ENCODE results near the gene KIAA0232. TPM values are rescaled to one million over a fixed set of nuclear protein-coding genes. Genes with fewer than 3 reads are reported as not detected.
"Not testable (repeated sequence)": the region's sequence is repeated elsewhere in the genome, so short reads cannot be mapped to it uniquely, and the experiment has no call there.

KIAA0232 gene
- total RNA-seq, 1 donor, result 10.8 TPM

DNA sequence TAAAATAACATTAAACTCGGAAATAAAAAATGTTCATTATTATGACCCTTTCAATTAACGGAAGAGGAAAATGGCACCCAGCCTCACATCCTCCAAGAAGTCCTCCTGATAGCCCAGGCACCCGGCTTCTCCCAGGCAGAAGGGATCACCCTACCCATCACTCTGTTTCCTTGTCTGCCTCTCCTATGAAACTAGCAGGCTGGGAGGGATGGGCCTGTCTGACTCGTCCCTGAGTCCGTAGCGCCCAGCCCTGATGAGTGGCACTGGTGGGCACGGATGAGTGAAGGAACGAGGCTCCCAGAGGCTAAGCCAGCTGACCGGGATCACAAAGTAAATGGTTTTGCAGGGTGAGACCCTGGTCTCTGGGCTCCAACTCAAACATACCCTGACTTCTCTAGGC is 28.6 kb upstream of the KIAA0232 start:
- DNase-seq (ENCODE audit: low read depth in 2 of 3, low spot score in 2 of 3), result no peak

DNA sequence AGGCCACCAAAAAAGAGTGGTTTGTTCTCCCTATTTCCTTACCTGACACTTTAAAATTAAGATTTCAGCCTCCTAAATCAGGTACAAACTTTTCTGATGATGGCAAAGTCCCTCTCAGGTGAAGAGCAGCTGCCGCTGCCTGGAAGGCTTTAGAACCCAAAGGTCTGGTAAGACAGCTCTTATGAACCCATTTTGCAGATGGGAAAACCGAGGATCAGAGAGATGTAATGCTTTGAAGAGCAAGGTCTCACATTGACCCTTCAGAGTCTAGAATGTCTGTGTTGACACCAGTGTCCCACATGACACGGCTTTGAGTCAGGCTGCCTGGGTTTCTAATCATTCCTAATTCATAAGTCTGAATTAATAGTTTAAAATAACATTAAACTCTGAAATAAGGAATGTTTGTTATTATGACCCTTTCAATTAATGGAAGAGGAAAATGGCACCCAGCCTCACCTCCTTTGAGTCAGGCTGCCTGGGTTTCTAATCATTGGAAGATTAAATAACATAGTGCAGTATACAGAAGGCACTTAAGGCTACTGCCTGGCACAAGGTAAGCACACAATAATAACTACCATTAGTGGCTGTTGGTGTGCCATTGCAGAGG is 27.9 kb upstream of the KIAA0232 start:
- DNase-seq (ENCODE audit: low read depth in 2 of 3, low spot score in 2 of 3), result no peak

DNA sequence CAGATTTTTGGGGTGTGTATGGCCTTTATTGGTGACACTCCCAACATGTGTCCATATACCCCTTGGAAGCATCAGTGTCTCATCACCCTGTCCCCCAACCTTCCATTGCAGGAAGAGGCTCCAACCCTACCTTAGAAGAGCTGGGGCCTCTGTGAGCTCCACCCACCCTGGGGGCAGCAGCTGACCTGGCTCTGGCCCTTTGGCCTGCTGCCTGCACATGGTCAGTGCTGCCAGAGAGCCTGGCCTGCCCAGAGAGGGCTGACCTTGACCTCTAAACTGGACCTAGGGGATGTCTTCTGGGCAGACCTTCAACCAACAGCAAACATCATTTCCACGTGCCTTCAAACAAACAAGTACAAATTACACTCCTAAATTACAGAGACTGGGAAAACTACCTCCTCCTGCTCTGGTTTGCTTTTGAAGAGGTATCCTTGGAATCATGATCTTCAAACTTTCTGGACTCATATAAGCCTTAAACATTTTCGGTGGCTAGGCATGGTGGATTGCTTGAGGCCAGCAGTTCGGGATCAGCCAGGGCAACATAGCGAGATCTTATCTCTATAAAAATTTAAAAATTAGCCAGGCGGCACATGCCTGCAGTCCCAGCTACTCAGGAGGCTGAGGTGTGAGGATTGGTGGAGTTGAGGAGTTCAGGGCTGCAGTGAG is 27.3 kb upstream of the KIAA0232 start:
- DNase-seq (ENCODE audit: low read depth in 2 of 3, low spot score in 2 of 3), result no peak

DNA sequence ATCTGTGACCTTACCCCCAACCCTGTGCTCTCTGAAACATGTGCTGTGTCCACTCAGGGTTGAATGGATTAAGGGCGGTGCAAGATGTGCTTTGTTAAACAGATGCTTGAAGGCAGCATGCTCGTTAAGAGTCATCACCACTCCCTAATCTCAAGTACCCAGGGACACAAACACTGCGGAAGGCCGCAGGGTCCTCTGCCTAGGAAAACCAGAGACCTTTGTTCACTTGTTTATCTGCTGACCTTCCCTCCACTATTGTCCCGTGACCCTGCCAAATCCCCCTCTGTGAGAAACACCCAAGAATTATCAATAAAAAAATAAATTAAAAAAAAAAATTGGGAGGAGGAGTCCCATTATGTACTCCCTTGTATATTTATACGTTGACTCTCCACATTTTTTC is 26.2 kb upstream of the KIAA0232 start:
- not testable (repeated sequence) for DNase-seq (ENCODE audit: low read depth in 2 of 3, low spot score in 2 of 3)

DNA sequence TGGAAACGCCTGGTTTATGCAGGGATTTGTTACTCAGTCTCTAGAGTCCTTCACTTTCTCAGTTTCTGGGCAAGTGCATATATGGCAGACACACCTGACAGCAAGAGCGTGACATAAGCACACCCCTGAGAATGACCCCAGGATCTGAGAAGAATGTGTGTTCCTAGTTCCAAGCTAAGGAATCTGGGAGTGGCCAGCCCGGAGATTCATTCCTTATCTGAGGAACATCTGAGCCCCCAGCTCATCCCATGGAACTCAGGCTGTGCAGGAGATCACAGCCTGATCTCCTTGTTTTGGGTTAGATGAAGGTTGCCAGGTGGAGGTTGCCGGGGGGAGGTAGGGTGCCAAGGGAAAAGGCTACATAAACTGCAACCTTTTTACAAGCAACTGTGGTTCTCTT is 23.8 kb upstream of the KIAA0232 start:
- DNase-seq (ENCODE audit: low read depth in 2 of 3, low spot score in 2 of 3), result no peak

DNA sequence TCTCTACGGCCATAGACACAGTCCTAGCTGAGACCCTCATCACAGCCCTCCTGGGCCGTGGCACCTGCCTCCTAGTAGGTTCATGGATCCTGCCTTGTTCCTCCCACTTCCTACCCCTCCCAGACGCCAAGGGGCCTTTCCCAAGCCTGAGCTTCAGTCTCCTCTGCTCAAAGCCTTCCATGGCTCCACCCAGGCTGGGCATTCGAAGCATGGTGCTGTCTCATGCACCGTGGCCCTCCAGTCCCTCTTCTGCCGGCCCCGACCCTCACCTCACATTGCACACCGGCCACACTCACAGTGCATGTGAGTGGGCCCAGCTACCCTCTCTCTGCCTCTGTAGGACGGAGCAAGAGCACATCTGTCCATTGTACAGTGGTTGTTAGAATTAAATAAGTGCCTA is 21.7 kb upstream of the KIAA0232 start:
- DNase-seq (ENCODE audit: low read depth in 2 of 3, low spot score in 2 of 3), result no peak

DNA sequence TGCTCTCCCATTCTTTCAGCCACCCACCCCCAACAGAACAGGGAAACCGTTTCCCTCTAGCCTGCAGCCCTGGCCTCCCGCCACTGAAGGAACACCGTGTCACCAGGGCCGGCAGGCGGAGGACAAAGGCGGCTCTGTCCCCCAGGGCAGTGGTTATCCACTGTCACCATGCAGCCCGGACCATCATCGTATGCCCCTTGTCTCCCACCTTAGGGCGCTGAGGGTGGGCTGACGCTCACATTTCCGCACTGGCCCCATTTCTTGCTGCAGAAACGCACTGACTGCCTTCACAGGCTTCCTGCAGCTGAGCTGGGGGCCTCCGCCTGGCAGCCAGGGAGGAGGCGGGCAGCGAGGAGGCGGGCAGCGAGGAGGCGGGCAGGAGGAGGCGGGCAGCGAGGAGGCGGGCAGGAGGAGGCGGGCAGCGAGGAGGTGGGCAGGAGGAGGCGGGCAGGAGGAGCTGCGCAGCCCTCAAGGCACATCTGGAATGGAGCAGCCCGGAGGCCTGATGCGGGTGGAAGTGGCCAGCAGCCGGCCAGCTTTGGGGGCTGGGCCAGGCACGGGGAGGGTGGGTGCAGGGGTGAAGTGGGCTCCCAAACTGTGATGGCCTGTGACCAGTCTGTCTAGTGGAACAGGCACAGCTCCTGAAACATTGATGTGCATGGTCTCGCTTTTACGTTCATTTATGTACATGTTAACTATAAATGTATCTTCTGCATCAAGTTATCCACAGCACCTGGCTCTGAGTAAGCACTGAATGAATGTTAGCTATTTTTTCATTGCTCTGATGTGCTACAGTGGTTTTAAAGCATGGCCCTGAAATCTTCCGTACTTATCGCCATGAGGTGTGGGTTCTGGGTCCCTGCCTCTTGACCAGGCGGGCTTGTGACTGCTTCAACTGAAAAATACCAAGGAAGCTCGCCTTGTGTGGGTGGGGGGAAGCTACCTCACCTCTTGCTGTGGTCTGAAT is 20.6 kb upstream of the KIAA0232 start:
- DNase-seq (ENCODE audit: low read depth in 2 of 3, low spot score in 2 of 3), result peak in 2 of 3 donors; percentile 33 to 60

DNA sequence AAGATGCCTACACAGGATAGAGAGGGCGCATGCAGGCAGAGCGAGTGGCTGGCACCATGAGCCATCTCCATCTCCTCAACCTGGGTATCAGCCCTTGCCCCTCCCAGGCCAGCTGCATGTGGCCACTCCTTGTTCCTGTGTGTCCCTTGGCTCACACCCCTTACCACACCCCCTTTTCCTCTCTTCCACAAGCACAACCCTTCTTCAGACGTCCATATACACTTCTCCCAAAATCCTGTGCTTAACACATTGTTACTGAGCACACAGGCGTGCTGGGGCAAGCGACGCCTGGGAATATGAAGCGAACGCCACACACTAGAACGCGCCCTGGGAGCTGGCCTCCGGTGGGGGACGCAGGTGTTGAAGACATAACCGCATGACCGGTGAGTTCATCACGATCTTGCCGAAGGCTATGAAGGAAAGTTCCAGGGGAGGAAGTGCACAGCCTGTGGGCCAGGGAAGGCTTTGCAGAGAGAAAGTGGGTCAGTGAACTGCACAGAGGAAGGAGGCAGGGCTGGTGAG is 19.1 kb upstream of the KIAA0232 start:
- DNase-seq (ENCODE audit: low read depth in 2 of 3, low spot score in 2 of 3), result no peak

DNA sequence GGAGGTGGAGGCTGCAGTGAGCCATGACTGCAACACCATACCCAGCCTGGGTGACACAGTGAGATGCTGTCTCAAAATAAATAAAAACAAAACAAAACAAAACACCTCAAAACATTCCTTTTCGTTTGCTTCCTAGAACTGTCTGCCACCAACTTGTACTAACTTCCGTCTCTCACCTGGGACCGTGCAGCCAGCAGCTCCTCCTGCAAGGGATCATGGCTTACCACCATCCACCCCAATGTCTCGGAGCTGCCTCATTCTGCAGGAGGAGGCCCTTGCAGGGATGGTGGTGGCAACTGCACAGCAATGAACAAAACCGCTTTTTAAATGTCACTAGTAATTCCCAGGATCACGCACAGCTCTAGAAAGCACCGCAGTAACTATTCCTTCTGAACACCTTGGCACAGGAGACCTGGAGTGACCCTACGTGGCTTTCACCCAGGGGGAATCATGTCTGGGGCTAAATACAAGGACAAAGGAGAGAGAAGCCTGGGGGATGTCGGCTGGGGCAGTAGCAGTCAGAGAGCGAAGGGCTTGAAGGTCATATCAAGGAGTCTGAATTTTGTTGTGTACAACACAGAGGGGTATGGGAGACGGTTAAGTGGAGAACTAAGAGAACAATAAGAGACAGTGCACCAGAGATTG is 17.4 kb upstream of the KIAA0232 start:
- DNase-seq (ENCODE audit: low read depth in 2 of 3, low spot score in 2 of 3), result no peak

DNA sequence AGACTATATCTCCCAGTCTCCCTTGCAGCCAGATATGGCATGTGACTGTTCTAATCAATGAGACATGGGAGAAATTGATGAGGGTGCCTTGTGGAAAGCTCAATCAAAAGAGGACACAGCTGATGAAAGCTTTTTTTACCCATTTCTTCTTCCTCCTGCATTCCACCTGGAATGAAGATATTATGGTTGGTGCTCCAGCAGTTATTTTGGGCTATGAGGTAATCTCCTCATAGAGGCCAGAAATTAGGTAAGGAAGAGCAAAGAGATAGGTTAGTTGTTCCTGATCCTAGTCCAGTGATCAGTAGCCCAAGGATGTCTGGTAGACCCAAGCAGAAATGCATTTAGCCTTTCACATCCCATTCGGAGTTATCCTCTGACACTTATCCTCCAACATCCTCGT is 16.8 kb upstream of the KIAA0232 start:
- DNase-seq (ENCODE audit: low read depth in 2 of 3, low spot score in 2 of 3), result no peak

DNA sequence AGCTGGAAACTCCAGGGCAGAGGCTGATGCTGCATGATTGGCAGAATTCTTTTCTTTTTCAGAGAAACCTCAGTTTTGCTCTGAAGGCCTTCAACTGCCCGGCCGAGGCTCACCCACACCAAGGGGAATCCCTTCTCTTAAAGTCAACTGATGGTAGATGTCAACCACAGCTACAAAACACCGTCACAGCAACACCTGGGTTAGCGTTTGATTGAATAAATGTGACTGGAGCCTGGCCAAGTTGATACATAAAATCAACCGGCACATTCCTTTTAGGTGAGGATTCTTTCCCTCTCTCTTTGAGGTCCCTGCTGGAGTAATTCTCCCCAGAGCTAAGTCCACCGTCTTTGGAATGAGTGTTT is 15.2 kb upstream of the KIAA0232 start:
- no peak for DNase-seq (ENCODE audit: low read depth in 2 of 3, low spot score in 2 of 3)

DNA sequence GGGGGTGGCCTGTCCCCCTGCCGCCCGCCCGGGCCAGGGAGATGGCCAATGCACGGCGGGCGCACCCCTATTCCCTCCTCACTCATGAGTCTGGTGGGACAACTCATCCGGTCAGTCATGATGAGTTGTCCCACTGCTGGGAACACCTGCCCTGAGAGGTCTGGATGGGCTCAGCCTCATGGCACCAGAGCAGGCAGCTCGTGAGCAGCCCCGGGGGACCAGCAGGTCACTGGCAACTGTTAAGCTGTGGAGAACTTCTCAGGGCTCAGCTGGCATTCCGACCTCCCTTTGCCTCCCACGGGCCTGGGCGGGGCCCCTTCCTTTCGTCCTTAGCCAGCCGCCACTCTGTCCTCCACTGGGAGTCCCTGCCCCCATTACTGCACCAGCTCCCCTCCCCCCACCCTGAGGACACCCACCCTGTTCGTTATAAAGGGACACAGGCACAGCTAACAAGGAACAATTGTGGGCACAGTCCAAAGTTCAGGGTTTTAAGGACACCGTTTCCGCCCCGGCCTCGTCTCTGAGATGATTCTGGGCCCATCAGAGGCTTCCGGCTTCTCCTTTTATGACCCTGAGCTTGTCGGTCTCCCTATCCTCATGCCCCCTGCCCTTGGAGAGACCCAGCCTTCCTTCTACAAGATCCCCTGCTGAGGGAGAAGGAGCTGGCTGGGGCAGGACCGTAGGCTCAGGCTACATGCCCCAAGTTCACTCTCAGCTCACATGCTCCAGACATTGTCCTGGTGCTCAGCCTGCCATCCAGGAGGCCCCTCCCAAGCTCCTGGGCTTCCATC is 14.6 kb upstream of the KIAA0232 start:
- DNase-seq (ENCODE audit: low read depth in 2 of 3, low spot score in 2 of 3), result no peak

DNA sequence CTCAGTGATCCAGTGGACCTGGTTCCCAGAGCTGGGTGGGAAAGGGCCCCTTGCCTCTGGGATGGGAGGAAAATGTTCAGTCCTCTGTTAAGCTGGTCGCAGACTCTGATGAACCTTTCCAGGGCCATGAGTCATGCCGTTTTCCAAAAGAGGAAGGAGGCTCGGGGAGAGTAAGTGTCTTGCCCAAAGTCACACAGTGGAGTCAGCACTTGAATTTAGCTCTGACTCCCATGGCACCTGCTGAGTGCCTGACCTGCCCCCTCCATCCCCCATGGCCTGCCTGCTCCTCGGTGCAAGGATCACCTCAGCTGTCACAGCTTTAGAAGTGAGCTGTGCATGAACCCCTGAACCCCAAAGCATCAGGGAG is 14.0 kb upstream of the KIAA0232 start:
- DNase-seq (ENCODE audit: low read depth in 2 of 3, low spot score in 2 of 3), result peak in 2 of 3 donors; percentile 39 to 41

DNA sequence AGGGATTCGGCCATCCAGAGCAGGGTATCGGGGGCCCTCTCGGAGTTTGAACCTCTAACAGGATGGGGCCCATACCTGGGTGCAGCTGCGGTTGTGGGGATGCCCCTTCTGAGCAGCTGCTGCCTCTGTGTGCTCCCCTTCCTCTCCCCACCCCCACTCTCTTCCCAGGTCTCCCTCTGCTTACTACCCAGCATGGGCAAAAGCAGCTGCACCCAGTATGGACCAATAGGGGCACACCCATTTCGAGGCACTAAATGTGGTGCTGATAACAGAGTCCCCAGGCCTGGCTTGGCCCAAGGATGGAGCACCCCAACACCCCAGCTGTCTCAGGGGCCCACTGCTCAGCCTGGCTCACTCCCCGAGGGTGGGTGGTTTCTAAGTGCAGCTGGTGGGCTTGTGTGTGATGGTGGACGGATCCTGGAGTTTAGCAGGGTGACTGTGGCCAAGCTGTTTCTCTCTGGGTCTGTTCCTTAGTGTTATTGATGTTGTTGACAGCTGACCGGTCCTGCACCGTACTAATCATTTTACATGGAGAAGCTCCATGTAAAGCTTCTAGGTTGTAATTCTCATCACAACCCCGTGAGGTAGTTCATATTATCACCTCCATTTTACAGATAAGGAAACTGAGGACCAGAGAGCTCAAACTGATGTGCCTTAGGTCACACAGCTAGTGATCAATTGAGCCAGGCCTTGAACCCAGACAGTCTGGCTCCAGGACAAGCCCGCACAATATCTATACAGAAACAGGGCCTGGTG is 13.1 kb upstream of the KIAA0232 start:
- no peak for DNase-seq (ENCODE audit: low read depth in 2 of 3, low spot score in 2 of 3)

DNA sequence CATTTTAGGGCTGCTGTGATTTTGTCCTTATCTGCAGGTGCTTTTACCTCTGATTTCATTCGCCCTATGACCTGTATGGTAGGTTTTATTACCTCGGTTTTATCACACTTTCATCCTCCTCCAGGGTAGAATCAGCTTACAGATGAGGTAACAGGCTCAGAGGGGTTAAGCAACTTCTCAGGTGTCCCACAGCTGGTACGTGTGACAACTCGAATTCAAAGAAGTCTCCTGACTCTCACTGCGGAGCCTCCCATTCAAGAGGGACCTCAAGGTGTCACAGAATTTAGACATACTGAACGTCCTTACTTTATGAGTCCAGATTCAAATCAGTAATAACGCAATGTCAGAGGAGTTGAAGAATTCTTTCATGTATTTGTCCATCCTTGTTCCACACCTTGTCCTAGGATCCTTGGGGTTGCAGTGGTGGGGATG is 12.5 kb upstream of the KIAA0232 start:
- no peak for DNase-seq (ENCODE audit: low read depth in 2 of 3, low spot score in 2 of 3)

DNA sequence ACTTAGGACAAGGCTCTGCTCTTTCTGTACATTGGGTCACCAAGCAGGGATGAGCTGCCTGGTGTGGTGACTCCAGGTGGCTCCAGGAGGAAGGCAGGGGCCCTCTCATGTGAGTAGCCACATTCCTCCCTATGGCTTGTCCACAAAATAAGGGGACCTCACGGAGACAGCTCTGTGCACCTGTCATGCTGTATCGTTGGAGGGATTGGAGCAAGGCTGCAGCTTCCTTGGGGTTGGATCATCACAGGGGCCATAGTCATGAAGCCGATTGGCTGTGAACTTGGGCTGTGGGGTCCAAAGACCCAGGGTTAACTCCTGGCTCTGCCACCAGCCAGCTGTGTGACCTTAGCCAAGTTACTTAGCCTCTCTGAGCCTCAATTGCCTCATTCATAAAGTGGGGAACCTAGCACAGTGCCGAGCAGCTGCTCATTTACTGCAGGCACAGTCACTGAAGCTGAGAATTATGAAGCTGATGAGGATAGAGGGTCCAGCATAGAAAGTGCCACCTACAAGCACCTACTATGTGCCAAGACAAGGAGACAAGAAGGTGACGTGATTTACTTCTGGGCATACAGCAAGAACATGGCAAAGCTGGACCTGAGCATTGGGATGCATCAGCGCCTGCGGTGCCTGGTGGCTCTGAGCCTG is 11.8 kb upstream of the KIAA0232 start:
- DNase-seq (ENCODE audit: low read depth in 2 of 3, low spot score in 2 of 3), result no peak

DNA sequence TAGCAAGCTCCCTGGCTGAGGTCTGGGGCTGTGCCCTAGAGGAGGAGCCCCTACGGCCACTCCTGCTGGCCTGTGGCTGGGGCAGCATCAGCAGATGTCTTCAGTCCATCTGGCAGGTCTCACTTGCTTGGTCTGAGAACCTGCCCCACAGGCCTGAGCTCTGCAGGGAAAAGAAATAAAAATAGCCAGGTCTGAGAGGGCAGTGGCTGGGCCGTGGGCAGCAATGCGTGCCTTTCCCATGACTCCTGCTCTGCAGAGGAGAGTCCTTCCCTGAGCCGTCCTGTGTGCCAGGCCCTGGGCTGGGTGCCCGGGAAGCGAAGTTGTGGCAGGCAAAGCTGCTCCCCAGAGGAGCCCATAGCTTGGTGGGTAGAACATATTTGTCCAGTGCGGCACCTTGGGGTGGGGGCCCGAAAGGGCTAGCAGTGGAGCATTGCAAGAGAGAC is 11.3 kb upstream of the KIAA0232 start:
- DNase-seq (ENCODE audit: low read depth in 2 of 3, low spot score in 2 of 3), result no peak

DNA sequence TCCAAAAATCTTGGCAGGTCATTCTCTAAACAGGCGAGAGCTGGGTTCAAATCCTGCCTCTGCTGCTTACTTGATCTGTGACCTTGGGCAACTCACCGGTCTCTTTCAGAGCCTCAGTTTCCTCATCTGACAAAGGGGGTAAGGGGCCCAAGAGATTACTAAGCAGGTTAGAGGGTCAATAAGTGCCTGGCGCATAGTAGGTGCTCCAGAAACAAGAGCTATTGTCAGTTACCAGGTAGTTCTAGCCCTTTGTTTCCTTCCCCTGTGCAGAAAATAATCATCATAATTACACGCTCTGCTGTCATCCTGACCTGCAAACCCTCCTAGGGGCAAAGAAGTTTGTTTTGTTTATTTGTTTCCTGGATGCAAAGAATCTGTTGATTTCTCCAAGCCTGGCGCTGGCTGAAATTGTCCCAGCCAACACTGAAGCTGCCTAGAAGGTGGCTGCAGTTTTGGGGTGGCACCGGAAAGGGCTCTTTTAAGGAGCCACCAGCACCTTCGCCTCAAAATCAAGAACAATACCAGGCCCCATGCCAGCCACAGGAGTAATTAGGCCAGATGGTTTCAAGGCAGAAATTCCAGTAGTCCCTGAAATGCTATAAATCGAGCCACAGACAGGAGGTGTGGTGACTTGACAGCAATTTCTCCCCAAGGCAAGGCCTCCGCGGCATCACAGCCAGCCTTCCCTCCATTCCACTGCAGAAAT is 10.2 kb upstream of the KIAA0232 start:
- no peak for DNase-seq (ENCODE audit: low read depth in 2 of 3, low spot score in 2 of 3)
